ENCODE measurements around the gene UBA52. TPM values are rescaled to one million over a fixed set of nuclear protein-coding genes. Genes with fewer than 3 reads are reported as not detected.
"Not testable (repeated sequence)": the region's sequence is repeated elsewhere in the genome, so short reads cannot be mapped to it uniquely, and the experiment has no call there.

Gene UBA52
- total and polyA plus RNA-seq, 2 experiments from 2014 or later = 708 to 755 TPM

- no peaks in the 10 kb centered on the region for H3K9me3 ChIP-seq (ENCODE audit: low read depth)
- 0 out of 2 replicates have a peak, but pooled peaks cover 2% of the 10 kb centered on the region for H3K27me3 ChIP-seq (replicated peaks; ENCODE audit: insufficient read depth)
- H4K20me1 ChIP-seq (ENCODE audit: insufficient read depth) = no peaks in the 10 kb centered on the region
- WGBS, 2 experiments (ENCODE audit: low coverage in 1 of 2, low lambda C conversion rate in 2 of 2, missing lambda C conversion rate in 2 of 2) = 87 to 90% methylated on average over 20 of the region's 20 CpGs
- H3K9me2 ChIP-seq (ENCODE audit: insufficient read depth) = no peaks in the 10 kb centered on the region
- H3K4me2 ChIP-seq (ENCODE audit: unreplicated experiment) = no peak overlapping the region
- TF ChIP-seq EZH2 (IDR thresholded peaks at IDR 0.05; ENCODE audit: insufficient read depth, poor library complexity, severe bottlenecking) = no peak
- TF ChIP-seq EZH2phosphoT487 (IDR thresholded peaks at IDR 0.05; ENCODE audit: insufficient read depth, low read depth) = no peak
- H2AFZ ChIP-seq = no peak overlapping the region
- no peak overlapping the region for H3K27ac ChIP-seq
- H3K4me1 ChIP-seq (ENCODE audit: insufficient read depth) = no peaks in the 10 kb centered on the region
- no peaks in the 10 kb centered on the region for H3K36me3 ChIP-seq (ENCODE audit: low read depth)
- H3F3A ChIP-seq (ENCODE audit: insufficient read depth) = no peaks in the 10 kb centered on the region; the same call in 1 of the 2 replicates
- no peak overlapping the region for H3K4me3 ChIP-seq
- DNase-seq = no peak
- no peaks in the 10 kb centered on the region for H3K79me2 ChIP-seq (ENCODE audit: insufficient read depth)
- in situ Hi-C loops (cut with MboI) = loop anchor here (25.0 kb wide), 1 partner anchor 137 kb away; no protein-coding TSS in a partner anchor
- H3K9ac ChIP-seq = no peak overlapping the region
Observed at GRCh38 chr19:18599485-18599884, 27.8 kb downstream of the UBA52 start.

GRCh38 chr19:18600692-18601397 is 29.2 kb downstream of the UBA52 start:
- not testable (repeated sequence) for DNase-seq; H3K36me3 ChIP-seq (ENCODE audit: low read depth); H4K20me1 ChIP-seq (ENCODE audit: insufficient read depth); H3K4me1 ChIP-seq (ENCODE audit: insufficient read depth); H3K9me3 ChIP-seq (ENCODE audit: low read depth); H2AFZ ChIP-seq; H3K27ac ChIP-seq; H3K79me2 ChIP-seq (ENCODE audit: insufficient read depth); H3K4me2 ChIP-seq (ENCODE audit: unreplicated experiment); H3K4me3 ChIP-seq; H3K9me2 ChIP-seq (ENCODE audit: insufficient read depth); H3F3A ChIP-seq (ENCODE audit: insufficient read depth); H3K9ac ChIP-seq
- in situ Hi-C loops (cut with MboI) = loop anchor here (10.0 kb wide), 1 partner anchor 244 kb away; no protein-coding TSS in a partner anchor
- H3K27me3 ChIP-seq (replicated peaks; ENCODE audit: insufficient read depth) = peaks cover 12% of the 10 kb centered on the region; the same call in 1 of the 2 replicates
- WGBS, 2 experiments (ENCODE audit: low coverage in 1 of 2, low lambda C conversion rate in 2 of 2, missing lambda C conversion rate in 2 of 2) = 87 to 89% methylated on average over 15 of the region's 15 CpGs

- 84 to 93% methylated on average over 4 of the region's 4 CpGs for WGBS, 2 experiments (ENCODE audit: low coverage in 1 of 2, low lambda C conversion rate in 2 of 2, missing lambda C conversion rate in 2 of 2)
- no peak overlapping the region for H3K27ac ChIP-seq
- in situ Hi-C loops (cut with MboI) = loop anchor here (10.0 kb wide), 1 partner anchor 243 kb away; no protein-coding TSS in a partner anchor
- peaks cover 17% of the 10 kb centered on the region; the same call in 1 of the 2 replicates for H3K27me3 ChIP-seq (replicated peaks; ENCODE audit: insufficient read depth)
- DNase-seq = no peak
- H3K9ac ChIP-seq = no peak overlapping the region
- TF ChIP-seq EZH2 (IDR thresholded peaks at IDR 0.05; ENCODE audit: insufficient read depth, poor library complexity, severe bottlenecking) = no peak
- TF ChIP-seq EZH2phosphoT487 (IDR thresholded peaks at IDR 0.05; ENCODE audit: insufficient read depth, low read depth) = no peak
- H3K9me2 ChIP-seq (ENCODE audit: insufficient read depth) = no peaks in the 10 kb centered on the region
- no peaks in the 10 kb centered on the region for H3K4me1 ChIP-seq (ENCODE audit: insufficient read depth)
- H3K4me3 ChIP-seq = no peak overlapping the region
- H3K9me3 ChIP-seq (ENCODE audit: low read depth) = no peaks in the 10 kb centered on the region
- H3K4me2 ChIP-seq (ENCODE audit: unreplicated experiment) = no peak overlapping the region
- H3K36me3 ChIP-seq (ENCODE audit: low read depth) = no peaks in the 10 kb centered on the region
- no peaks in the 10 kb centered on the region for H3K79me2 ChIP-seq (ENCODE audit: insufficient read depth)
- no peak overlapping the region for H2AFZ ChIP-seq
- no peaks in the 10 kb centered on the region; the same call in 1 of the 2 replicates for H3F3A ChIP-seq (ENCODE audit: insufficient read depth)
- H4K20me1 ChIP-seq (ENCODE audit: insufficient read depth) = no peaks in the 10 kb centered on the region
Observed at GRCh38 chr19:18601875-18602274, 30.2 kb downstream of the UBA52 start.

GRCh38 chr19:18603255-18603957 is 31.7 kb downstream of the UBA52 start:
- Histone ChIP-seq H3K27me3 (replicated peaks; ENCODE audit: insufficient read depth) (peaks cover 29% of the 10 kb centered on the region), H3K9ac (no peak overlapping the region), H2AFZ (no peak overlapping the region), H3K9me2 (ENCODE audit: insufficient read depth) (no peaks in the 10 kb centered on the region), H3K79me2 (ENCODE audit: insufficient read depth) (no peaks in the 10 kb centered on the region), H3K9me3 (ENCODE audit: low read depth) (no peaks in the 10 kb centered on the region), H3K4me2 (ENCODE audit: unreplicated experiment) (no peak overlapping the region), H4K20me1 (ENCODE audit: insufficient read depth) (no peaks in the 10 kb centered on the region), H3K4me1 (ENCODE audit: insufficient read depth) (no peaks in the 10 kb centered on the region), H3K4me3 (no peak overlapping the region), H3K27ac (no peak overlapping the region), H3F3A (ENCODE audit: insufficient read depth) (peaks cover 2% of the 10 kb centered on the region; the same call in 1 of the 2 replicates), H3K36me3 (ENCODE audit: low read depth) (no peaks in the 10 kb centered on the region)
- WGBS, 2 experiments (ENCODE audit: low coverage in 1 of 2, low lambda C conversion rate in 2 of 2, missing lambda C conversion rate in 2 of 2) = 8 to 9% methylated on average over 22 to 25 of the region's 32 CpGs
- in situ Hi-C loops (cut with MboI) = loop anchor here (10.0 kb wide), 1 partner anchor 241 kb away; no protein-coding TSS in a partner anchor
- DNase-seq = peak; percentile 66
- TF ChIP-seq EZH2 (IDR thresholded peaks at IDR 0.05; ENCODE audit: insufficient read depth, poor library complexity, severe bottlenecking) = no peak
- no peak for TF ChIP-seq EZH2phosphoT487 (IDR thresholded peaks at IDR 0.05; ENCODE audit: insufficient read depth, low read depth)

All from GM23248 (cell line).